CD4-positive, alpha-beta T cell treated with Interleukin-12 subunit alpha and Interleukin-12 subunit beta, for 1 hour (primary cell): Measurements from ENCODE around the gene MEIS1.

Source experiments
- DNase-seq: peaks from one replicate; pipeline ENCODE4 v3.0.0-alpha.2; 2020

Gene MEIS1

DNA sequence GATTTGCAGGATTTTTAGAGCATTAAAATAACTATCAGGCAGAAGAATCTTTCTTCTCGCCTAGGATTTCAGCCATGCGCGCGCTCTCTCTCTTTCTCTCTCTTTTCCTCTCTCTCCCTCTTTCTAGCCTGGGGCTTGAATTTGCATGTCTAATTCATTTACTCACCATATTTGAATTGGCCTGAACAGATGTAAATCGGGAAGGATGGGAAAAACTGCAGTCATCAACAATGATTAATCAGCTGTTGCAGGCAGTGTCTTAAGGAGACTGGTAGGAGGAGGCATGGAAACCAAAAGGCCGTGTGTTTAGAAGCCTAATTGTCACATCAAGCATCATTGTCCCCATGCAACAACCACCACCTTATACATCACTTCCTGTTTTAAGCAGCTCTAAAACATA is 137.0 kb downstream of the MEIS1 start:
- DNase-seq, result no peak

DNA sequence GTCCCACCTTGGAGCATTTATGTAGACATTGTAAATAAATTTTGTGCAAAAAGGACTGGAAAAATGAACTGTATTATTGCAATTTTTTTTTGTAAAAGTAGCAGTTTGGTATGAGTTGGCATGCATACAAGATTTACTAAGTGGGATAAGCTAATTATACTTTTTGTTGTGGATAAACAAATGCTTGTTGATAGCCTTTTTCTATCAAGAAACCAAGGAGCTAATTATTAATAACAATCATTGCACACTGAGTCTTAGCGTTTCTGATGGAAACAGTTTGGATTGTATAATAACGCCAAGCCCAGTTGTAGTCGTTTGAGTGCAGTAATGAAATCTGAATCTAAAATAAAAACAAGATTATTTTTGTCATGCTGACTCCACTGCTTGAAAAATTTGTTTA is 137.5 kb downstream of the MEIS1 start:
- no peak for DNase-seq

DNA sequence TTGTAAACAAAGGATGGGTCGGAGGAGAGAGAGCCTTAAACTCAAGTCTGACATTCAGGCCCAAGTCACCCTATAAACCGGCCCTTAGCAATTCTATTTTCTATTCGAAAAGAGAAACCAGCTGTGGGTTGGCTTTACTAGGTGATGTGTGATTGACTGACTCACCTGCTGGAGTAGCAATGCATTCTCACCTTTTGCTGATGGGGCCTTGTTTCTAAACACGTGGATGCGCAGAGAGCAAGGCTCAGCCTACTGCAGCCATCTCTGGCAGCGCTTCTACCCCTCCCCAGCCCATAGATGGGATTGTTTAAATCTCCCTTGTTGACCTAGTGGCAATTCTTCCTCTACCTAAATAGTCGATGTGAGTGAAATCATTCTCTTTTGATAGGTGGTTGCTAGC is 138.5 kb downstream of the MEIS1 start:
- DNase-seq, result no peak

DNA sequence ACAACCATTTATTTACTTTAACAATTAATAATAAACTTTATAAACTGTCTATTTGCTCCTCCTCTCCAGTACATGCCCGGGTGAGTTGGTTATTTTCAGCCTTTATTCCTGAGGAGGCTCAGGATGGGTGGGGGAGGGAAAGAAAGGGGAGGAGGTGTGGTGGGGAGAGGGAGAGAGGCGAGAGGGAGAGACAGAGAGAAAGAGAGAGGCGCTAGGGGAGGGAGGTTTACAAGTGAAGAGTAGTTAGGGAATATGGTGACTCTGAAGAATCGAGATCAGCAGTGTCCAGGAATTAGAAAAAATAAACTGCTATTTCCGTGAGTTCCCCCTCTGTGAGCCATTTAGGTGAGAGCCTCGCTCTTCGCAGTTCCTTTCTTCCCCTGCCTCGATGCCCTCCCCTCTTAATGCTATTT is 138.9 kb downstream of the MEIS1 start:
- DNase-seq, result no peak

DNA sequence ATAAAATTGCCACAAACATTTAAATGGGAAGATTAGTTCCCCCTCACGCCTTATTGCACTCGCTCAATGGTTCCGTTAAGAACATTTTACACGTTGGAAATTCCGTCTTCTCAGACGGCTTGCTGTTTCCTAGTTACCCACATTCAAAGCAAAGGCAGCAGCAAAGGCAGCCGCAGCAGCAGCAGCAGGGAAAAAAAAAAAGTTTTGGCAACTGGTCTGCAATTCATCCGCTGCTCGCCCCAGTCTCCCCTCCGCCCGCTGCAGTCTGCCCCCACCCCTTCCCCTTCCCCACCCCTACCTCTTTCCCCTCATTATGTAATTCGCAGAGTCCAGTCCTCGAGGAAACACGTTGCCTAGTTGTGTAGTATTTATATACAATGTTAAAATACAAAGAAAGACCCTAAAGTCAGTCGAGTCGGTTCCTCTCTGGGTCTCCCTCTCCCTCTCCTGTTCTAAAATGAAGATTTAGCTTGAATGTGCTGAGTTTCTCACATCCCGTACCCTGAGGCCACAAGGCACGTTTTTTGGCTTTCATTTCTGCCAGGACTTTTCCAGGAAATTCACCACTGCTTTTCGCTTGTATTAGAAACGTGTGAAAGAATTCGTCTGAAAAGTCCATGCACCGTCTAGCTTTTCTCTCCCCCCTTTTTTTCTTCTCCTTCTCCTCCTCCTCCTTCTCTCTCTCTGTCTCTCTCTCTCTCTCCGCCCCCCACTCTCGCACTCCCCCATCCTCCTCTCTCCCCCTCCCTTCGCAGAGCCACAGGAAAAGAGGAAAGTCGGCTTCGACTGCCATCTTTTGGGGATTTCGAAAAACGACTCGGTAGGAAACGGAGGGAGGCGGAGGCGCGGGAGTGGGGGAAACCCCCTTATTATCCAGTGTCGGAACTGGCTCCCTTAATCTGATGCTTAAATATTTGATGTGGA is 140.0 kb downstream of the MEIS1 start:
- no peak for DNase-seq

DNA sequence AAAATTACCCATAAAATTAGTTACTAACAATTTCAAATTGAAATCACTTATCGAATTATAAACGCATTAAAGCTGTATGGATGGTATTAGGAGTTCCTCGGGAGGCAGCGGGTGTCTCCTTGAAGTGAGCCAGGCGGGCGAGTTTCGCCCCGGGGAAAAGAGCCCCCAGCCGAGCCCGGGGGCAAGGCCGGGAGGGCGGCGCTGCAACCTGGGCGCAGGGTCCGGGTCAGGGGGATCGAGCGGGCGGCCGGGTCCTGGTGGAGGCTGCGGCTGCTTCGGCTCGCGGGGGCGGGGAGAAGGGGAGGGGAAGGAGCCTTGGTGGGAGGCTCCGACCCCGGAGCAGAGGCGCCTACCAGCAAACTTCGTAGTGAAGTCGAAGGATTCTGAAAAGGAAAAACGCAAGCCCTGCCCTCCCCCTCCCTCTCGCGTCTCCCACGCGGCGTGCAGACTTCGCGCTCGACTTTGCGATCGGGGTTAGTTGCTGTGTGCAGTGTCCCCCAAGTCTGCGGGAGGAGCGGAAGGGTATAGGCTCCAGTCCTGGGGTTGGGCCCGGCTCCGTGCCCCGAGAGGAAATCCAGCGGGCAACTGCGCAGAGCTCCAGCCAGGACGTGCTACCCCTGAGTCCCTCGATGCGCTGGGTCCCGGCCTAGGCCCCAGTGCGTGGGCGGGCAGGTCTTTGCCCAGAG is 140.8 kb downstream of the MEIS1 start:
- no peak for DNase-seq

DNA sequence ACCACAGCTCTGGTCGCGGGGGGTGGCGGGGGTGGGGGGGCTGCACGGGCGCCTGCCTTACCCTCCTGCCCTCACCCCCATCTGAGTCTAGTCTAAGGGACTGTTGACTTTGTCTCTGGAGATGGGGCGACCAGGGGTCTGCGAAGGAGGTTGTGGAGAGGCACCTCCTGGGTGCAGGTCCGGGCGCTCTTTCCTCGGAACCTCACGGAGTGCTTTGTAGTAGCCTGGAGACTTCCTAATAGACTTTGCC is 141.3 kb downstream of the MEIS1 start:
- DNase-seq, result no peak

DNA sequence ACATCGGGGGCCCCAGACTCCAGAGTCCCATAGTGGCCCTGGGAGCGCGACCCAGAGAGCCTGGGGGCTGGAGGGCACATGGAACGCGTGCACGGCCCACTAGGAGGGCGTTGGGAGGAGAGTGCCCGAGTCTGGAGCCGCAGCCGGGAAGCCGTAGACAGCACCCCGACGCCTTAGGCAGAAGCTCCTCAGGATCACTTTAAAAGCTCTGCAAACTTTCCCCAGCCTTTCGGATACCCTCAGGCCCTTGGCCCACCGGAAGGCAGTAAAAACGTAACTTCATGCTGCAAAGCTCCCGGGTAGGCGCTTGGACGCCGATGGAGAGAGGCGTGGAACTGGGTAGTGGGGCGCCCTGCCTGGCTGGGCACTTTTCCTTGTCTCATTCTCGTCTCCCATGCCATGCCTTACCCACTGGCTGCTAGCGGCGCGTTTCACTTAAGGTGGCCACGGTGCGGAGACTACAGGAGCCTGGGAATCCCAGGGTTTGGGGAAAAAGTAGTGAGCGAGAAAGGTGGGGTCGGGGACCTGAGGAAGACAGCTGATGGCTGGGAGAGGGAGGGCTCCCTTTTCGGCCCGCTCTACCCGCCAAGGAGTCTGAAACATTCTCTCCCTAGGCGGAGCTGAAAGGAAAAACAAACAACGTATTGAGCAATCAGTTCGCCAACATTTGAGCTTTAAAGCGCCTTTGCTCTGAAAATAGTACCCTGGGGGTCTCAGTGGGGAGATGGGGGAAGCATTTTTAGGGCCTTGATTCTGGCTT is 141.8 kb downstream of the MEIS1 start:
- DNase-seq, result no peak

DNA sequence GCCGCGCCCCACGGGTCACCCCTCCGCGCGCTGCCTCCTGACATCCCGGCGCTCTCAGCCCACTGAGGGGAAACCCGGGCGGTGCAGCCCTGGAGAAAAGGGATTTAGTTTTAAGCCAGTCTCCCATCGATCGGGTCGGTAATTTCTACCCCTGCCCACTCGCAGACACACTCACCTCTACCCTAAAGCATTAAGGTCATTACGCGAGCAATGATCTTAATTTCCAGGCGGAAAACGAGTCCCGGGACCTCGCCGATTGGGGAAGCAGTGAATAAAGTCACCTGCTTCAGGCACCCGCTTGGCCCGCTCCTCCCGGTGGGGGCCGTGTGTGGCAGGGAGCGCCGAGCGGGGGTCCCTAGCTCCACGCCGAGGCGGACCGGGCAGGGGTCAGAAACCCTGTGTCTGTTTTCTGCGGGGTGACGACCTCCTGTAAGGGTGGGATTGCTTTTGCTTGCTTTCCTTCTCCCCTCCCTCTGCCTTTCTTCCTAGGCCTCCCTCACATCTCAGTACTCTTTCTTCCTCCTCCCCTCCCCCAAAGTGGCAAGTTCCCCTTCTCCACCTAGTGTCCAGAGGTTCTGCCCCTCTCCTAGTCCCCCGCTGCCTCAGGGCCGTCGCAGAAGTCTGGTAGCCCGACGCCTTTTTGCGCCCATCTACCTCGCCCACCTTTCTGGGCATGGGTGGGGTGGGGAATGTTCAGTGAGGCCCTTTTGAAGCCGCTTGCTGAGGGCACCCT is 142.6 kb downstream of the MEIS1 start:
- DNase-seq, result no peak

DNA sequence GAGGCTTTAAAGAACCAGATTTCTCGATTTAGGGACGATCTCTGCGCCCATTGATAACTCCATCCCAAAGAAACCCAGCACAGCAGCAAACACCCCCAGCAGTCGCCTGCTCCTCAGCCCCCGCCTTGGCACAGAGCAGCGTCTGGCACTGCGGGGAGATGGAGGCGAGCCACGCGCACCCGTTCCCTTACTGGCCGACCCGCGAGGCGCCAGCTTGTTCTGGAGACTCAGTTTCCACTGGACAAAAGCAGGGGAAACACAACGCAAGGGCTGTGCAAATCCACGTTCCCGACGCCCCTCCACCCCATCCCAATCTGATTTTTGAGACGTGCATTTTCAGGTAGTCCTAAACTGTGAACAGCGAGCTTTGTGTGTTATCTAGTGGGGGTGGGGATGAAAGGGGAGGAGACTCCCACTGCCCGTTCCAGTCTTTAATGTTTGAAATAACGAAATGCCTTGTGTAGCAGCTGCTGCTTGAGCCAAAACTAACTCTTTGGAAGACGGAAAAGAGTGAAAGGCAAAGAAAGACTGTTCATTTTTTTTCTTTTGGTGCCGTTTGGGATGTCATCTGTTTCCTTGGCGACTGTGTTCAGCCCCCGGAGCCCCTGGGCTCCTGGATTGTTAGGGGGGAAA is 143.2 kb downstream of the MEIS1 start:
- no peak for DNase-seq

DNA sequence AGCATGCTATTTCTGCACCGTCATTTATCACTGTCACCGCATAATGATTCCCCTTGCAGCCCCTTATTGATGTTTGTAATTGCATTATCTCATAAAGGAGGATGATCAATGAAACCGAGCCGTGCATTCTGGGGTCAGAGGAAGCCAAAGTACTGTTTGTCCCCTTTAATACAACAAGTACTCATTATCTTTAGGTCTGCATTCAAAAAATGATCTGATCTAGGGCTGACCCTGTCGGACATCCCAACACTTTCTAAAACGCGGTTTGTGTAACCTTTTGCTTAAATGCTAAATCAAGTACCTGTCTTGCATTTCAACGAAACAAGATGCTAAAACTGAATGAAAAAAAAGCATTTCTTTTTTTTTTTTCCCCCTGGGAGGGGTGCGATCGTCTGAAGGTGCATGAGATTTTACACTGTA is 143.8 kb downstream of the MEIS1 start:
- DNase-seq, result no peak

DNA sequence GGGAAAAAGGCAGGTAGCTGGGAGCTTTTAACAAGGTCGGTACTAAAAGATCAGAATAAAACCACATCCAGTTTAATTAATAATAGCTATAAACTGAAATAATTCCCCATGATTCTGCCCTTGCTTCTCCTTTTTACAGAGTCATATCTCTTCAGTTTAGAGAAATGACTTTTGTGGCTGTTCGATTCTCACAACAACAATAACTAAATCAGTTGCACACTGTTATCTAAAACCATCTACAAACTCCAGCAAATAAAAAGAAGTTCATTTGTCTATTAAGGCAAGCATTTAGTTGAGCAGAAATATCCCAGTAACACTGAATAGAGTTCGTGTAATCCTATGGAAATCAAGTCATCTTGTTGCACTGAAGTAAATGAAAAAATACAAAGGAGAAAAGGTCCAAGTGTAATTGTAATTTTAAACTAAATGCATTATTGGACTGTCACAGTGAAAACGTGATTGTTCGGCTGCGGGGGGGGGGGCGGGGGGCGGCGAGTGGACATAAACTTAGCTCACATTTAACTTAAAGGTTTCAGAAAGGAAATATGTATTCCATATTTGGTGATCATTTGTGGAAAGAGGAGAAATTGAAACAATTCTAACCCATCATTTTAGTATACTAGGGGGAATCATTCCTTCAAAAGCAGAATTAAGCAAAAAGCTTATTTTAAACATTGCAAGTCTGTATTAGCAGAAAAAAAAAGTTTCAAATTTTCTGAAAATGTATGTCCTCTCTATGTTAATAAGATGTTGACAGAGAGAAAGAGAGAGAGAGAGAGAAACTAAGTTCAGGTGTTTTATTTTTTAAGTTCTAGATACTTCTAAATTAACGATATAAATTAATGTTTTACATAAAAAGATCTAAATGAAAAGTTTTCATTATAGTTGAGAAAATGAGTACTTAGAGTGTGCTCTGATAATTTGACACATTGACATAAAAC is 144.5 kb downstream of the MEIS1 start:
- no peak for DNase-seq

DNA sequence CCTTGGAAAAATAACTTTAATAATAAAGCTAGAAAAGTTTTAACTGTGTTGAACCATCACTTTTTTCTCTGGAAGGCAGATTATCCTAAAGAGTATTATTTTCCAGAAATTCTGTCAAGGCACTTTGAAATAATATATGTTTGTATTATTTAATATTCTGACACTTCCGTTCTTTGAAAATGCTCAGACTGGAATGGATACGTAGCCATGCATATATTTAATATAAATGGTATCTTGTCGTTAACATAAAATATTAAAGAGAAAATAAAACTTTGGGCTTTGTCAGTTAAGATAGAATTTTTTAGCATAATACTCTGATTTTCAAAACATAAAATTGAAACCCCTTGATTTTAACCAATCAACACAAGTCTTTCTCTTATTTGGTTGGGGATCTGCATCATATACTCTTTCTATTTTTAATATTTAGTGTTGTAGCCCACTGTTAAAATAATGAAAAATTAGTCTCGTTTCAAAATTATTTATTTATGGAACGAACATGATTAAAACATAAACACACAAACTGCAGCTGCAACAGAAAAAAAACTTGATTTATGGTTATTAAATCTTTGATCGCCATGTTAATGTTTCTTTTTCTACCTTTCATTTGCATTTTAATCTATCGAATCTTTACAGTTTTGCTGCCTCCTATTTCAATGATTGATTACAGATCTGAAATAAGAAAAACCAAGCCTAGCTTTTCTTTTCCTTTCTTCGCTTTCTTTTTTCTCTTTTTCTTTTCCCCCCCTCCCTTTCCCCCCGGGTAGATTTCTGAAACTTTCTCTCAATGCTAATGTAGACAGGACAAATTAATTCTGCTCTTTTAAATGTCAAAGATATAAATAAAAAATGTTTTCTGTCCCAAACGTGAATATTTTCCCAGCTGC is 145.5 kb downstream of the MEIS1 start:
- no peak for DNase-seq

DNA sequence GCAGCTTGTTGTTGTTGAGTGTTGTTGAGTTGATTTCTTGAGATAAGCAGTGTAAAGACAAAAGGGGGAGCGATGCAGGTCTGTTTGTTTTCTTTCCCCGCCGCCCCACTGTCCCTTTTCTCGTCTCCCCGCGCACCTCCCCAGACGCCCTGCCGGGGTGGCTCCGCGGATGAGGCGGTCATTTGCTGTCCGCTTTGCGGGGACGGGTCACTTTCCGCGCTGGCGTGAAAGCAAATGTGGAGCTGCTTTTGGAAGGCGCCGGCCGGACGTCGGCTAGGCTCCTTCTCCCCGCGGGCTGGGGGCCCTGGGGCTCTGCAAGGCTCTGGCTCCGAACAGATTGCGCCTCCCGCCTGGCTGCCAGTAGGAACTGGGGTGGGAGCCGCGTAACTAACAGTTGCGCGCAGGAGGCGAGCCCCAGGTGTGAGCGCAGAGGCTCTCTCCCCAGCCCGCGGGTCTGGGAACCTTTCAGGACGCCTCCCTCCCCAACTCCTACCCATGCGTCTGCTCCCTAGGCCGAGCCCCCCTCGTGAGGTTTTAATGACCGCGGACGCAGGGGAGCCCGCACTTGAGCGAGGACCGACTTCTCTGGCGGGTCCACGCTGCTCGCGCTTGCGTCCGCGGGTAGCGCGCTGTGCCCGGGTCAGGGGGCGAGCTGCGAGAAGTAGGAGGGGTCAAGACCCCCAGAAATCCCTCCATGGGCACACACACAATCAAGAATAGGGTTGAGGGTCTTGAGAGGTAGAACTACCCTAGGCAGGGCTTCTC is 146.6 kb downstream of the MEIS1 start:
- DNase-seq, result no peak

DNA sequence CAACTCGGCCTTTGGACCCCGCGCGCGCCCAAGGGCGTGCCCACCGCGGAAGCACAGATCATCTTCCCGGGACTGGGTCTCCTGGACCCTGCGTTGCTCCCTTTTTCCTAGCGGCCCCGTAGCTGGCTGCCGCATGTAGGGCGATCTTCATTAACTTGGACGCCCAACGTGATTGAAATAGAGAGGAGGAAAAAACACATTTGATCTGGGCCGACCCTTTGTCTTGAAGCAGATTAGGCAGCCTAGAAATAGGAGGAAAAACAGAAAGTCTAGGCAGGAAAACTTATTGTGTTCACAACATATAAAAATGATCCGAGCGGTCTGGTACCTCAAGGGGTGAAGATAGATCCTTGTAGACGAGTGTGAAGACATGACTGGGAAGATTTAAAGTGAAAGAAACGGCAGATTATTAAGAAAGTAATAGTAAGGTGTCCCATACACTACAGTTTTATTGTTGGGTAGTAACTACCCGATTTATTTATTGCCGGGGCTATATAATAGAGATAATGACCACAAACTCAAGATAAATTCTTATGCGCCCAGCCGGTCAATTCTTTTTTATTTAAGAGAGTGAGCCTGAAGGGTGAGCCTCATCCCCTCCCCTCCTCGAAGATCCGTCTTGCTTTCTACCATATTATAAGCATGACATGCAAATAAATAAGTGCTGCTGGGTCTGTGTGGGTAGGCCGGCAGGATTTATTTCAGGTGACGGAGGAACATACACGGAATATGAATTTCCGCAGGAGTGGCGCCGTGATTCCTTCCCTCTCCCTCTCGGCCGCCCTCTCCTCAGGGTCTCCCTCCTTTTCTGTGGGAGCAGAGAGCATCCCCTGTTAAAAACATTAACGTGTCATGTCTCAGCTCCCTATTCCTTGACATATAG is 147.4 kb downstream of the MEIS1 start:
- no peak for DNase-seq

DNA sequence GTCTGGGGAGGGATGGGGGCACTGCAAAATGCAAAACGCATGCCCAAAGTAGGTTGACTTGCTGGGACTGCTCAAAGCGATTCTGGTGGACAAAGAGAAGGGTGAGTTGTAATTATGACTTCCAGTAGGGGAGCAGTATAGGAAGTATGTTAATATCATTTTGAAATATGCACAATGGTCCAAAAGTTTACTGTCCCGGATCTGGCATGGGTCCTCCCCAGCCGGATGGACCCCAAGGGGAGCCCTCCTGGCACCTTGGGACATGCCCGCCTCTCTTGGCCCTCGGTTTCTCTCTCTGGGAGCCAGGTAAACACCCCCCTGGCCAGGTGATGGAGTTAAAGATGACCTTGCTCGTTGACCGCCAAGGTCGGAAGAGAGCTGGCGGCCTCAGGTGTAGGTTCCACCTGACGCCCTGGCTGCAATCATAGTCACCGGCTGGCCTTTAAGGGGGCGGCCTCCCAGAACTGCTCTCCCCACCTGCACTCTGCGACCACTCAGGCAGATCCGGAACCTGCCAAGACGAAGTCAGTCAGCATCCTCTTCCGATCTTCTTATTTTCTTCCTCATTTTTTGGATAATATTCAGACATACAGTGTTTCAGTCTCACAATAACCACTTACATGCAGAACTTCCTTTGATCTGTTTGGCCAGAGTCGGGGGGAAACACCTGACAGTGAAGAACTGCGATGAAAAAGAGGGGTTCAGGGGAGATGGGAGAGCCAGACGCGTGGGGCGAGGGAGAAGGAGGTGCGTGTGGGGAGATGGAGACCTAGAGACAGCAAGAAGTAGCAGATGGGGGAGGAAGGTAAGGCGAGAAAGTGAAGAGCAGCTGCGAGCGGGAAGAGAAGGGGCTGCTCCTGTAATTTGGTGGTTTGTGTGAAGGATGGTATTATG is 148.3 kb downstream of the MEIS1 start:
- DNase-seq, result no peak

DNA sequence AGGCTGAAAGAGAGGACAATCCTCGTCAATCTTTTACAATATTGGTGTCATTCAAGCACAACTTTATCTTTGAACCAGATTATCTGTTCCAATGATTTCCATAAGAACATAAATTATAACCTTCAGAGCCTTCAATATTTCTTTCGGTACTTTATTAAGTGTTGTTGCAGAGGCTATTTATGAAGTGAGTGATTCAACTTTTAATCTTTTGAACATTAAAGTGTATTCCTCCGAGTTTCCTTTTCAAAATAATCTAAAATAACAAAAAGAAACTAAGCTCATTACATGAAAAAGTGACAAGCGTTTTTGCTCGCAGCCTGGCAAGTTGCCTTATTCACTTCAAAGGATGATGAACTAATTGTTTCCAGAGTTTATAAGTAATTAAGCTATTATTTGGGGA is 149.0 kb downstream of the MEIS1 start:
- DNase-seq, result no peak

DNA sequence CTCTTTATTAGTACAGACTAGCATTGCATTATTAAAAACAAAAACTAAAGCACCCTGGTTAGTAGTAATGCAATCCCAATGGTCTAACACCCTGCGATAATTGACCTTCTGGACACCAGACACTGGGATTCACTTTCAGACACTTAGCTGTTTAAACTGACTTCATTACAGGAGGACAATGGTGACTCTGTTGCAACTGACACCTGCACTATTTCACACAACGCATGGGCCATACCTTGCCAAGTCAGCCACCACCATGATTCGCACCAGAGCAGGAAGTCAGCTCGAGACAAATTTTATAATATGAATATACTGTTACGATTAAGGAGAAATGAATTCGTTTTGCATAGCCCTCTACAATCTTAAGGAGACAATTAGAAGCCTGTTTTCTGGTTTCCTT is 150.7 kb downstream of the MEIS1 start:
- no peak for DNase-seq
